Germinal center (tissue), 1 donor: ENCODE data around the gene RYR1.
A peak's percentile ranks its signal among the peaks of the same experiment; 100 is the strongest.
"Not testable (repeated sequence)": the region's sequence is repeated elsewhere in the genome, so short reads cannot be mapped to it uniquely, and the experiment has no call there.

Experiments used
- DNase-seq: peaks from one replicate; pipeline ENCODE4 v3.0.0; 2012; ENCODE audit warnings: mixed read lengths, low spot score

Gene RYR1

GRCh38 chr19:38400361-38400760 lies 33.1 kb upstream of the RYR1 start:
- DNase-seq, result no peak

- no peak for DNase-seq
Measured at GRCh38 chr19:38401148-38401547, 32.3 kb upstream of the RYR1 start.

GRCh38 chr19:38402623-38402966 lies 30.9 kb upstream of the RYR1 start:
- DNase-seq, result no peak

GRCh38 chr19:38402967-38403674 lies 30.4 kb upstream of the RYR1 start, which contains the start of gene FAM98C:
Gene FAM98C, plus strand, starts transcription at chr19:38403093. Its CDS starts 61 bp downstream, at chr19:38403154.
- peak; percentile 100 for DNase-seq

GRCh38 chr19:38404858-38405257 lies 28.6 kb upstream of the RYR1 start:
- no peak for DNase-seq

- DNase-seq, result no peak
Measured at GRCh38 chr19:38405276-38405675, 28.2 kb upstream of the RYR1 start.

- DNase-seq, result no peak
Measured at GRCh38 chr19:38409631-38410133, 23.8 kb upstream of the RYR1 start.

- not testable (repeated sequence) for DNase-seq
Measured at GRCh38 chr19:38410407-38410806, 23.1 kb upstream of the RYR1 start.

- no peak for DNase-seq
Measured at GRCh38 chr19:38411041-38411712, 22.3 kb upstream of the RYR1 start.

- not testable (repeated sequence) for DNase-seq
Measured at GRCh38 chr19:38411898-38412297, 21.6 kb upstream of the RYR1 start.

- DNase-seq, result no peak
Measured at GRCh38 chr19:38412491-38412890, 21.0 kb upstream of the RYR1 start.

GRCh38 chr19:38412961-38413360 lies 20.5 kb upstream of the RYR1 start:
- no peak for DNase-seq

- no peak for DNase-seq
Measured at GRCh38 chr19:38413416-38413815, 20.1 kb upstream of the RYR1 start.

- DNase-seq, result no peak
Measured at GRCh38 chr19:38417146-38417543, 16.3 kb upstream of the RYR1 start.

- DNase-seq, result peak; percentile 75
Measured at GRCh38 chr19:38417544-38418506, 15.7 kb upstream of the RYR1 start.

GRCh38 chr19:38420935-38421334 lies 12.6 kb upstream of the RYR1 start:
- no peak for DNase-seq

GRCh38 chr19:38421856-38422255 lies 11.6 kb upstream of the RYR1 start:
- no peak for DNase-seq

- DNase-seq, result no peak
Measured at GRCh38 chr19:38422438-38422837, 11.1 kb upstream of the RYR1 start.

GRCh38 chr19:38424272-38424671 lies 9.2 kb upstream of the RYR1 start:
- no peak for DNase-seq

- no peak for DNase-seq
Measured at GRCh38 chr19:38425222-38425809, 8.2 kb upstream of the RYR1 start.

- peak; percentile 32 for DNase-seq
Measured at GRCh38 chr19:38425810-38426466, 7.6 kb upstream of the RYR1 start, which contains the start of gene RASGRP4. Gene RASGRP4, minus strand, starts transcription at chr19:38426219. Its CDS starts 128 bp downstream, at chr19:38426091.
